T follicular helper cell (primary cell): ENCODE results near the gene FZD10.

Source experiments
- DNase-seq: peaks from one replicate; pipeline ENCODE4 v3.0.0-alpha.2; 2020; ENCODE audit warnings: low read depth

FZD10 gene

DNA sequence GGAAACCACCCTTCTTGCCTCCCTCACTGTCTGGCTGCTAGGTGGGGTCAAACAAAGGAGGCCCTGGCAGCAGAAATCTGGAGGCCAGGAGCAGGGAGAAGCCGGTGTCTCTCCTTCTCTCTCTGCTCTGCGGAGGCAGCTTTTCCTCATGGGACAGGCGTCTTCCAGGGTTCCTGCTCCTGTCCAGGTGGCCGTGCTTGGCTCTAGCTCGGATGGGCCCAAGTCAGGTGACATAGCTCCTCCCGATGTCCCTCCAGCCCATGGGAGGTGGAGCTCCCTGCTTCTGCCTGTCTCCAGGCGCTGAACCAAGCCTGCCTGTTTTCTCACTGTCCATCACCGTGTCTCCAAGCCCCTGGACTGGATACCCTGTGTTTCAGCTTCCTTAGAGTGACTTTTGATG, 30.5 kb upstream of the FZD10 start:
- DNase-seq: no peak

DNA sequence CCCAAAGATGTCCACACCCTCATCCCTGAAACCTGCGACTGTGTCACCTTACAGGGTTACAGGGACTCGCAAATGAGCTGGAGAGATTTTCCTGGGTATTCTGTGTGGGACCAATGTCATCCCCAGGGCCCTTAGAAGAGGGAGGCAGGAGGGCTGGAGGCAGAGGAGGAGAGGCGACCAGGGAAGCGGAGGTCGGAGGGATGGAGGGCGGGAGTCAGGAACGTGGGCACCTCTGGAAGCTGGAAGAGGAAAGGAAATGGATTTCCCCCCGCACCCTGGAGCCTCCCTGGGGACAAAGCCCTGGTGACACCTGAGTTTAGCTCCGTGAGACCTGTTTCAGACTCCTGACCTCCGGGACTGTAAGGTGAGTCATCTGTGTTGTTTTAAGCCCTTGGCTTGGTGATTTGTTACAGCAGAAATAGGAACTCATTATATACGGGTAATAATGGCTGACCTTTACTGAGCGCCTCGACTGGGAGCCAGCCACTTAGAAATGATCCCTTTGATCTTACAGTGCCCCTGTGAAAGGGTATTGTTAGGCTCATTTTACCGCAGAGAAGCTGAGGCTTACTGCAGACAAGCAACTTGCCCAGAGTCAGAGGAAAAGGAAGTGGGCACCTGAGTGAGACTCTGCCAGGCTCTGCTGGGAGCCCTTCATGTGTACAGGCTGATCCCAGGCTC, 29.3 kb upstream of the FZD10 start:
- no peak for DNase-seq

DNA sequence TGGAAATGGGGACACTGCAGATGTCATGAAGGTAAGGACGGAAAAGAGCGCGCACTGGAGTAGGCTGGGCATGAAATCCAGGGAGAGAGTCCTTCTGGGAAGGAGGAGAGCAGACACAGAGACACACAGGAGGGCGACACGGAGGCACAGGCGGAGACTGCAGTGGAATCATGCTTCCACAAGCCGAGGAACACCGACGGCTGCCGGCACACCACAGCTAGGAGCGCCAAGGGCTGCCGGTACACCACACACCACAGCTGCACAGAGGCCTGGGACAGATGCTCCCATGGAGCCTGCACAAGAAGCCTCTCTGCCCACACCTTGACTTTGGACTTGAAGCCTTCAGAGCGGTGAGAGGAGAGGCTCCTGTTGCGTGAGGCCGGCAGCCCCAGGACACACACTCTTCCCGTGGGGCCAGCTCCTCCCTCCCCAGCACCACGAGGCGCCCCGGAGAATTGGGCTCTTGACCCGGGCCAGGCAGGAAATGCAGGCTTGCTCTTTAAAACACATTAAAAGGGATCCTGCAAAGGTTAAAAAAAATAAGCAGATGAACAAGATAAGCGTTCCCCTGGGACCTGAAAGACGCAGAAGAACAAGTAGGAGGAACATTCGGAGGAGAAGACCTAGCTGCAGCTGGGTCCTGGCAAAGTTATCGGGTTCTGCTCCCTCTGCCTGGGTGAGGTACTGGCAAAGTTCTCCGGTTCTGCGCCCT, 28.3 kb upstream of the FZD10 start:
- DNase-seq: no peak

DNA sequence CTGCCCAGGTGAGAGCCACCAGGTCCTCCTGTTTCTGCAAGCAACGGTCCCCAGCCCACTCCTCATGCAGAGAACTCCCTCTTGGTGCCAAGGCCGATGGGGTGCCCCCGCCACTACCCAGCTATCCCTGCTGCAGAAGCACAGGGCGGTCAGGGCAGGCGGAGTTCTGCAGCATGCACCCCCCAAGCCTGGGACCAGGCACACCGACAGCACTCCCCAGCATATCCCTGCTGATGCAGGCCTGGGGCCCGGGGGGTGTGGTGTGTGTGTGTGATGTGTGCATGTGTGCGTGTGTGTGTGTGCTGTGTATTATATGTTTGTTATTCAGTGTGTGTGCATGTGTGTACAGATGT, 27.7 kb upstream of the FZD10 start:
- DNase-seq: no peak

- DNase-seq: no peak
Measured at GRCh38 chr12:130136509-130137039, 25.7 kb upstream of the FZD10 start.

- no peak for DNase-seq
Measured at GRCh38 chr12:130137040-130138018, 24.9 kb upstream of the FZD10 start.

GRCh38 chr12:130138478-130138877, 23.8 kb upstream of the FZD10 start:
- no peak for DNase-seq

DNA sequence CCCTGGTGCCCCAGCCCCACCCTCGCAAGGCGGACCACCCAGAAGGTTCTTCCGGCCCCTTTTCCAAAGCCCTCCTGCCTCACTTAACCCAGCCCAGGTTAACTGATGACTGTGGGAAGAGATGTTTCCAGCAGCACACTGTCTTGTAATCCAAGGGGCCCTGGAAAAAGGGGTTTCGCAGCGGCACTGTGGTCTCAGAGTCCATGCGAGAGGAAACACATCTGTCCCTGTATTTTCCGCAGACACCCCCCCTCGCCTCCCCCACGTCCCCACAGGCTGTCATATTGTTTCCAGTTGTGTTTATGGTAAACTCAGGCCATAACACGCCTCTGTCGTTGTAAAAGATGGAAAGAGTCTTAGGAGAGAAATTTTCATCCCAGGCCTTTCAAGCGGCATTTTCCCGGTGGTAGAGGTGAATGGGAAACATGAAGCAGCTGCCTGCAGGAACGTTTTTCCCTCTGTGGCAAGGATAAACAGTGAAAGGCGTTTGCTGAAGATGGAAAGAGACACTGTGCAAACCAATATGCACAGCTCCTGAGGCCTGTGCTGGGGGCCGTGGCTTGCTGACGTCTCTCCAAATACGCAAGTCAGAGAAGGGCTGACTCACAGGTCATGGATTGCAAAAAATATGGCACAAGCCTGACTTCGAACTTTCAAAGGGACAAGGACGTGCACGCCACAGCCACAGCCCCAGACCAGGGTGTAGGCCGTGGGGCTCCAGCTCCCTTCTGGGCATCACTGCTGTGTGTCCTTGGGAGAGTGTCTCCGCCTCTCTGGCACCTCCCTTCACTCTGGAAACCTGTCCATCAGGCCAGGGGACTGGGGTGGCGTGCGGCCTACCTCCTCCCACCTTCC, 22.5 kb upstream of the FZD10 start:
- no peak for DNase-seq

GRCh38 chr12:130141105-130141504, 21.2 kb upstream of the FZD10 start:
- DNase-seq: no peak

DNA sequence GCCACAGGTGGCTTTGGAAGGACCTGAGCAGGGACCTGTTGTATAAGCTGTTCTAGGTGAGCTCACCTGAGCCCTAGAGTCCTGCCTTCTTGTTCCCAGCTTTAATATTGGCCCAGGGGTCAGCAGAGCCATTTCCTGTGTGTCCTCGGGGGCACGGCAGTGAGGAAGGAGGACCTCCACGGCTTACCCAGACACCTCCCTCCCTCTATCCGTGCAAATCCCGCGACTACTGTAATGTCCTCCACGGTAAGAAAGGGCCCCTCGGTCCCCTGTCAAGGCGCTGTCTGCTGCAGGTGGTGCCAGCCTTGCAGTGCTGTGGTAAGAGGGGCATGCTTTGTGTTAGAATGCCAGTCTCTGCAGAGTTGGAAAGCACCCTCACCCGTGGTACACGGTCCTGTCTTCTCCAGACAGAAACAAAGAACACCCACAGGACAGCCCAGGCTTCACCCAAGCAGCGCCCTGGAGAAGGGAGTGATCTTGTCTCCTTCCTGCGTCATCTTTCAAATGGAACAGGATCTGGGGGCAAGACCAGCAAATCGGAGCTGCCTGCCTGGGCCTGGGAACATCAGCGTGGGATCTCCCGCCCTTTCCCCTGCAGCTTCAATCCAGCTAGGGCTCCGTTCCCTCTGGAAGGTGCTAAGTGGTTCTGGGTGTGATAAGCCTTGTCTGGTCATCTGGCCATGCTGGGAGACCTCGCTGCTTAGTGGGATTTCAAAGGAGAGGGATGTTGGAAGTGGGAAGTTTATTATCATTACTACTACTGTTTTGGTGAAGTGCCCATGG, 20.2 kb upstream of the FZD10 start:
- no peak for DNase-seq

- DNase-seq: no peak
Measured at GRCh38 chr12:130142736-130143135, 19.5 kb upstream of the FZD10 start.

- DNase-seq: no peak
Measured at GRCh38 chr12:130143136-130143535, 19.1 kb upstream of the FZD10 start.

DNA sequence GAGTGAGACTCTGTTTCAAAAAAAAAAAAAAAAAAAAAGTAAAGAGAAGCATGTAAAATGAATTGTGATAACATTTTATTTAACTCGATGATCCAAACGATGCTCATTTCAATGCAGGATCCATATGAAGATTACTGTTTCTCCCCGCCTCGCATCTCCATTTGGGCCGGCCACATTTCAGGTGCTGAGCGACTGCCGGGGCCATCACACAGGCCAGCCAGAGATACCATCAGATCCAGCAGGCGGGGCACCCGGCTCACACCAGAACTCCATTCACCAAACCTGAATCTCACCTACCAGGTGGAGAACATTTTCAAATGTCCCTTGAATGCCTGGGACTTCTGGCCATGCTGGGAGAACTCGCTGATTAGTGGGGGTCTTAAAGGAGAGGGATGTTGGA, 18.0 kb upstream of the FZD10 start:
- DNase-seq: no peak

DNA sequence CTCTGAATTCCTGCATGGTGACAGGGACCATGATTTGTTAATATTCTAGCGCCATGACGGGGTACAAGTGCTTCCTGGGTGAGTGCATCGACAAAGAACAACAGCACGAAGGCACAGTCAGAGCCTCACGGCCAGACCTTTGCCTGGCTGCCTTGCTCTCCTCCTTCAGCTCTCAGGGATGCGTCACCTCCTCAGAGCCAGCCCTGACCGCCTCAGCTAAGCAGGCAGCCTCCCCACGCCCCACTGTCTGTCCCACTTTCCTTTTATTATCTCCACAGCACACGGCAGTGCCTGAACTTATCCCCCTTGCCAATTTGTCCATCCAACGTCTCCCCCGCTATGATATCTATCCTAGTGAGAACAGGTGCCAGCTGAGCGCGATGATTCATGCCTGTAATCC, 16.5 kb upstream of the FZD10 start:
- no peak for DNase-seq

DNA sequence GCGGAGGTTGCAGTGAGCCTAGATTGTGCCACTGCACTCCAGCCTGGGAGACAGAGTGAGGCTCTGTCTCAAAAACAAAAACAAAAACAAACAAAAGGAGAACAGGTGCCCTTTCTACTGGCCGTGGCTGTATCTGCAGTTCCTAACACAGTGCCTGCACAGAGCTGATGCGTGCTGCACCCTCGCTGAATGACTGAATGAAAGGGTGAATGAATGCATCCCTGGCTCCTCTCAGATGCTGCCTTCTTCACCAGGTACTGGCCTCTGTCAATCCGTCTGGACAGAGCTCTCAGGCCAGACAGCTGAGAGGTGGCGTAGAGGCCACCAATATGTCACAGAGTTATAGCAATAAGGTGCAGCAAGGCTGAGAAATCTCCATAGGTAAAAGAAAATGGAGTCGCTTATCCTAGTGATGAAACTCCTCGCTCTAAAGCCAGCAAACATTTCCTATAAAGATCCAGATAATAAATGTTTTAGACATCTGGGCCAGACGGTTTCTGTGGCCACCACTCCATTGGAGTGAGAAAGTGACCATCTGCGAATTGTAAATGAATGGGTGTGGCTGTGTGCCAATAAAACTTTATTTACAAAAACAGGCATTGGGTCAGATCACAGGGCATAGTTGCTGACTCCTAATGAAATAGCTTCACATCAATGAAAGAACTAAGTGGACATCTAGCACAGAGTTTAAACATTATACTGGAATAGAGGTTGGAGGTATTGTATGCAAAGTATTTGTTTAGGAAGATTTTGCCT, 15.9 kb upstream of the FZD10 start:
- DNase-seq: no peak

- DNase-seq: no peak
Measured at GRCh38 chr12:130147875-130148596, 14.2 kb upstream of the FZD10 start.

DNA sequence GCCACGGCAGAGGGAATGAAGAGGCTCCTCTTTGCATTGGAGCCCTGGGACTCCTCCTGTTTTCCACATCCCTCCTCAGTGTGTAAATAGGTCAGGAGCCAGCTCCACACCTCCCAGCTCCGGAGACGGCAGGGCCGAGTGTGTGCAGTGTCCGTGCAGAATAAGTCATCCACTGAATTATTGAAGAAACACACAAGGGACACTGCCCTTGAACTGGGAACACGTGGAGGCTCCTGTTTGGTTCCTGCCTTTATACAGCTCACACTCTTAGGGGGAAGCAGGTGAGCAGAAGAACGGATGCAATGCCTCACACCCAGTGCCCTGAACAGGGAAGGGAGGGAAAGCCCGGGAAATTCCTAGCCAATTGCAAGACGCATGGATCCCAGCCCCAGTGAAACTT, 10.4 kb upstream of the FZD10 start:
- DNase-seq: no peak

DNA sequence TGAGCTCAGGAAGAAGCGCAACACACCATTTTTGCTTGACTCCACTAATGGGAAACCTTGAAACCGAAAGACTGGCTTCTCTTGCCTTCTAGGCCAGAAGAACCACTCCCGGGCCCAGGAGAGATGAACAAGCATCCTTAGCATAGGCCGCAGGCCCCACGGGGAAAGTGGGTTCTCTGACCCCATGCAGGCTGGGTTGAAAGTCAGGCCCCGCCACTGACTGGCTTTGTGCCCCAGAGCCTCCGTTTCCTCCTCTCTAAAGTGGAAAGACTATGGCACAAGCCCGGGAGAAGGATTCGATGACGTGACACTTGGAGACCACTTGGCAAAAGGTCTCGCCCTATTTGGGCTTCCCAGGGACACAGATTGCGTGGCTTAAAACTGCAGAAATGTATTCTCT, 9.9 kb upstream of the FZD10 start:
- DNase-seq: no peak

DNA sequence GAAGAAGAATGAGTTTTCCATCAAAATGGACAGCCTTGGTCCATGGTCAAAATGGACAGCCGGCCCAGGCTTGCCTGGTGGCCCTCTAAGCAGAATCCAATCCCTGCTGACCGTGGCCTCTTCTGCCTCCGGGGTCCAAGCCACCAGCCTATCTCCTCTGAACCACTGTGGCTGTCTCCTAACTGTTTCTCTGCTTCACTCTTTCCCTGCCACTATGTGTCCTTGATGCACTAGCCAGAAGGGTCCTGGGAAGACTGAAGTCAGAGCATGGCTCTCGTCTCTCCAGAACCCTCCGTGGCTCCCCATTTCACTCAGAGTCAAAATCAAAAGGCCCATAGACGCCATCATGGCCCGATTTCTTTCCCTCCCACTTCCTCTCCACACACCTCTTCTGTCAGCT, 8.5 kb upstream of the FZD10 start:
- no peak for DNase-seq
